HG02763 (cell line): ENCODE measurements around the gene ATAD3C.
"Not testable (repeated sequence)": the region's sequence is repeated elsewhere in the genome, so short reads cannot be mapped to it uniquely, and the experiment has no call there.

Experiments
- ATAC-seq: cut with Tn5 transposase; IDR thresholded peaks from one replicate; pipeline ENCODE4 v1.9.1; 2021; ENCODE audit warnings: mild to moderate bottlenecking, moderate library complexity; ENCODE audit not compliant: unreplicated experiment

ATAD3C gene, protein sequence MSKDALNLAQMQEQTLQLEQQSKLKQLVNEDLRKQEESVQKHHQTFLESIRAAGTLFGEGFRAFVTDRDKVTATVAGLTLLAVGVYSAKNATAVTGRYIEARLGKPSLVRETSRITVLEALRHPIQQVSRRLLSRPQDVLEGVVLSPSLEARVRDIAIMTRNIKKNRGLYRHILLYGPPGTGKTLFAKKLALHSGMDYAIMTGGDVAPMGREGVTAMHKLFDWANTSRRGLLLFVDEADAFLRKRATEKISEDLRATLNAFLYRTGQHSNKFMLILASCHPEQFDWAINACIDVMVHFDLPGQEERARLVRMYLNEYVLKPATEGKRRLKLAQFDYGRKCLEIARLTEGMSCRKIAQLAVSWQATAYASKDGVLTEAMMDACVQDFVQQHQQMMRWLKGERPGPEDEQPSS

DNA sequence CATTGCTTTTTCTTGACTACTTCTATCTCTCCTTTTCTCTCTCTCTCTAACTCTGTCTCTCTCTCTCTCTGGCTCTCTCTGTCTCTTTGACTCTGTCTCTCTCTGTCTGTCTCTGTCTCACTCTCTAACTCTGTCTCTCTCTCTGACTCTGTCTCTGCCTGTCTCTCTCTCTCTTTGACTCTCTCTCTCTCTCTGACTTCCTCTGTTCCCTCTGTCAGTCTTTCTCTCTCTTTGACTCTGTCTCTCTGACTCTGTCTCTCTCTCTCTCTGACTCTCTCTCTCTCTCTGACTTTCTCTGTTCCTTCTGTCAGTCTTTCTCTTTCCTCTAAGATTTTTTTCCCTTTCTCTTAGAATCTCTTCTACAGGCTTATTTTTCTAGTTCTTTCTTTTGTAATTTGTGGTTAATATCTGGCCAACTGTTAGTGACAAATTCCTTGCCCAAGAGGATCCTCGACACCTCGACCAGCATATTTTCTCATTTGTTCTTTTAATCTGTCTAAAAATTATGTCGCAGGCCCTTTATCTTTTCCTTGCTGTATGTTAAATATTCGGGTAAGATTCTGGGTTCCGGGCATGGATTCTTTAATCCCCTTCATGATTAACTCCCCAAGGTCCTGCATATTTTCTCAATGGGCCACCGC lies at the start of gene ATAD3C:
ATAD3C (plus strand) TSS at position 591 of the 641 bp plus-strand sequence. CDS start 995 bp downstream, outside the sequence.
- no peak for ATAC-seq

DNA sequence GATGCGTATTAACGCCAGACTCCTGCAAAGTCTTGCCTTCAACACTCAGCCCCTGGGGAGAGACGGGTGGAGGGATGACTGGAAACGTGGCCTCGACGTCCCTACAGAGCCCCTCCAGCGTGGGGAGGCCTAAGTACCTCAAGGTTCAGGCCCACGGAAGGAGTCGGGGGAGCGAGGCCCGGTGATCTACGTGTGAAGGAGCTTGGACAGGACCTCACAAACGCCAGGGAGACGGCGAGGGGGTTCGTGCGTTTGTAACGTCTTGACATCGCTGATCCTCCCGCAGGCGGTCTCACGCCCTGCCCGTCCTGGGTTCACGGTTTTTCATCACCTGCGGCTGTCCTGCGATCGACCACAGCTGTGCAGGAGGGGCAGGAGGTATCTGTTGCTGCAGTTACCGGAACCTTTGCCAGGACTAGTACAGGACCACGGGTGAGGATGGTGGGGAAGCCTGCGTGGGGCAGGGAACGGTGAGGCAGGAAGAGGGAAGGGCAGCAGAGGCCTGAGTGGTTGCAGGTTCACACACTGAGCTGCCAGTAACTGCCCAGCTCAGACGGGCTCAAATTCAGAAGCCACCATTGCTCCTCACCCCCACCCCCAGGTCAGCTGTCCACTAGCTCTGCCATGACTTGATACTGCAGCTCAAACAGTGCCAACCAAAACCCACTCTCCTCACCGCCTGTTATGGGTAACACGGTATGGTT lies 49.5 kb upstream of the ATAD3C start:
- no peak for ATAC-seq

DNA sequence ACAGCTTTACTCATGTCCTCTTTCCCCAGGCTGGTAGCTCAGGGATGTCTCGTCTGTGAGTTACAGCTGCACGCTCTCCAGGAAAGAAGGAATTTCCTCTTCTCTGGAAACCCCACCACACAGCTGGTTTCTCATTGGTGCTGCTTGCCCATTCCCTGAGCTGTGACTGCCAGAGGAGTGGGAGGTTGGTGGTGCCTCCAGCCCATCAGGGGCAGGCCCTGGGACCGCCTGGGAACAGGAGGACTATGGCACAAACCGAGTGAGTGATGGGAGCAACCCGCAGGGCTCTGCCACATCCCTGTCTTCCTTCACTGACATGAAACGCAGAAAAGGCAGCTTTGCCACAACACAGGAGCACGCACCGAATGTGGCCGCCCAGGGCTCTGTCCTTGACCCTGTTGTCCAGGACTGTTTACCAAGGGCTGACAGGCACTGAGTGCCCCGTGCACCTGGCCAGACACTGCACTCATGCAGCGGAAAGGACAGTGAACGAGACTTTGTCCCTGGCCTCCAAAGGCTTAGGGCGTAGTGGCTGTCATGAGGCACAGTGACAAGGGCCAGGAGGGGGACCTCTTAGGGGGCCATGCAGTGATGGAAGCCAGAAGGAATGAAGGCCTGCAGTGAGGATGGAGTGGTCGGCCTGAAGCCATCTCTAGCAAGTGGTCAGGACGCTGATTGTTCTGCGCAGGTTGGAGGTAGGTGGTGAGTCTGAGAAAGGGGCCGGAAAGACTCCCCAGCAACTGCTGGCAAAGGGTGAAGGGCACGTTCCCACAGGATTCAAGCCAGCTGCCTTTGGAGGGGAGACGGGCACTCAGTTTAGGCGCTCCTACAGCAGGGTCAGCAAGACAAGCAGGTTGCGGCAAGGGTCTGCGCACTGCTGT lies 48.7 kb upstream of the ATAD3C start:
- ATAC-seq, result no peak

DNA sequence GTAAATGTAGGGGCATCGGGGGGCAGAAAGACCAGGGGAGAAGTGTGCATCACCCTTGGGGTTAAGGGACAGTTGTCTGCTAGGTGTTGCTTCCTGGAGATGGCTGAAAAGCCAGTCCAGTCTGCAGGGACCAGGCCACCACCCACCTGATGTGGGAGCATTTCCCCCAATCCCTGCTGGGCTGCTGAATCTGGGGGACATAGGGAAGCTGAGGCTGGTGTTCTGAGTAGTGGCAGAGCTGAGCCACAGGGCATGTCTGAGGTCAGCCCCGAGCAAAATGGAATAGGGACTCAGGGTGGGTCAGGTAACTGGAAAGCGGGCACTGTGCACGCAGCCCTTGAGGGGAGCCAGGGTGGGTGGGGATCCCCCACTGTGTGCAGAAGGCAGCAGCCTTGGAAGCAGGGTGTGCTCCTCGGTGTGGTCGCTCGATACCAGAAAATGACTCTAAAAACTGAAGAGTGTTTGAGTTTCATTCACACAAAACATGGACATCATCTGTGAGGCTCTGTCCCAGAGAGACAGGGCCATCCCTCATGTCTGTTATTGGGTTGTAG lies 48.0 kb upstream of the ATAD3C start:
- ATAC-seq, result no peak

DNA sequence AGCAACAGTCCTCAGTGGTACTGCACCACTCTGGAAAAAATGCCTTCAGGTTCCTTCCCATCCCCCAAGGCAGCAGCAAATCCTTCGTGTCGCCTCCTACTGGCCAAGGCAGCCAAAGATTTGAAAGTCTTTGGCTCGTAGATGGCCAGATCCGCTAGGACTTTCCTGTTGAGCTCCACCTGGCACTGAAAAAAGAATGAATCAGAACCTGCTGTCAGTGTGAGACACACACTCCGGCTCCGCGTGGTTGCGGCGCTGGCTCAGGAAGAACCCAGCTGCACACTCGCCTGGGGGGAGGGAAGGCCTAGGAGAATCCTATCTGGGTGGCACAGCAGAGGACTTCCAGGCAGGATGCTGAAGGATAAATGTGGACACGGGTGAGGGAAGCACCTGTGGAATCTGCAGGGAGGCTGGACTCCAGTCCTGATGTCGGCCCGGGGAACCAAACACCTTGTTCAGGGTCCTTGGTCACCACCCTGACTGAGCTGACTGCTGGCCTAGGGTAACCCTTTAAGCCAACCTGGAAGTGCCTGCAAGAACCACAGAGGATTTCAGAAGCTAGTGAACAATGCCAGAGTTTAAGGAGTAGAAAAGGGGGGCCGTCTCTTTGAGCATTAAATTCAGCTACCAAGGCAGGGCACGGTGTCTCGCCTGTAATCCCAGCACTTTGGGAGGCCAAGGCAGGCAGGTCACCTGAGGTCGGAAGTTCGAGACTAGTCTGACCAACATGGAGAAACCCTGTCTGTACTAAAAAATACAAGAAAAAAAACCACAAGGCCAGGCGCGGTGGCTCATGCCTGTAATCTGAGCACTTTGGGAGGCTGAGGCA lies 47.2 kb upstream of the ATAD3C start:
- no peak for ATAC-seq

DNA sequence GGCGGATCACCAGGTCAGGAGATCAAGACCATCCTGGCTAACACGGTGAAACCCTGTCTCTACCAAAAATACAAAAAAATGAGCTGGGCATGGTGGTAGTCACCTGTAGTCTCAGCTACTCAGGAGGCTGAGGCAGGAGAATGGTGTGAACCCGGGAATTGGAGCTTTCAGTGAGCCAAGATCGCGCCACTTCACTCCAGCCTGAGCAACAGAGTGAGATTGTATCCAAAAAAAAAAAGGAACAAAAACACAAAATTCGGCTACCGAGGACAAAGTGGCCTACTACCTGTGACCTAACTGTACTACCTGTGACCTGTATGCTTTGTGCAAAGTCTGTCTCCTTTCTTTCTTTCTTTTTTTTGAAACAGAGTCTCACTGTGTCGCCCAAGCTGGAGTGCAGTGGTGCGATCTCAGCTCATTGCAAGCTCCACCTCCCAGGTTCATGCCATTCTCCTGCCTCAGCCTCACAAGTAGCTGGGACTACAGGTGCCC lies 46.5 kb upstream of the ATAD3C start:
- ATAC-seq, result not testable (repeated sequence)

DNA sequence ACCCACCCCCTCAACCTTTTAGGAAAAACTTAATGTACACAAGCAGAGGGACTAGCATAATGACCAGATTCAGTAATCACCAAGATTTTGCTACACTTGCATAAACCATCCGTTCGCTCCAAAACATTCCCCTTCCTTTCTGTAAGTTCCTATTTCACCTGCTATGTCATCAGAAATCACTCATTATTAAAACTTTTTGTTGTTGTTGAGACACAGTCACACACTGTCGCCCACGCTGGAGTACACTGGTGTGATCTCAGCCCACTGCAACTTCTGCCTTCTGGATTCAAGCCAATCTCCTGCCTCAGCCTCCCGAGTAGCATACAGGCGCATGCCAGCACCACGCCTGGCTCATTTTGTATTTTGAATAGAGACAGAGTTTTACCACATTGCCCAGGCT lies 45.8 kb upstream of the ATAD3C start:
- ATAC-seq, result no peak

DNA sequence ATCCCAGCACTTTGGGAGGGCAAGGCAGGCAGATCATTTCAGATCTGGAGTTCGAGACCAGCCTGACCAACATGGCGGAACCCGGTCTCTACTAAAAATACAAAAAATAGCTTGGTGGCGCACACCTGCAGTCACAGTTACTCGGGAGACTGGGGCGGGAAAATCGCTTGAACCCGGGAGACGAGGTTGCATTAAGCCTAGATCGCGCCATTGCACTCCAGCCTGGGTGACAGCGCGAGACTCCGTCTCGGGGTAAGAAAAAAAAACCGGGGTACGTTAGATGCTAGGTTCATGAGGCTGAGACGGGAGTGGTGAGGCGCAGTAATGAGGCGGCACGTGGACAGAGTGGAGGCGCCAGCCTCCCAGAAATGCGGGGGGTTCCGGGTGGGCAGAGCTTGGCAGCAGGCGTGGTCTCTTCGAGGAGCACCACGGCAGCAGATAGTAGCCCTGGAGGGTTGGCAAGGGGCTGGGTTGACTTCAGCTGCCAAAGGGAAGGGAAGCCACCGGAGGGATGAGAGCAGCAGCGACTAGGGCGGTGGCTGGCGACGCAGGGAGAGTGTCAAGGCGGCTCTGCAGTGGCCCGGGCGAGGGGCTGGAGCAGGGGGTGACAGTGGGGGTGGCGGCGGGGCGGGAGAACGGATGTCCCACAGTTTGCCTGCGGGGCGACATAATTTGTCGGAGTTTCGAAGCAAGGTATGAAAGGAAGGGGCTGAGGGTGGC lies 43.2 kb upstream of the ATAD3C start:
- ATAC-seq, result no peak

DNA sequence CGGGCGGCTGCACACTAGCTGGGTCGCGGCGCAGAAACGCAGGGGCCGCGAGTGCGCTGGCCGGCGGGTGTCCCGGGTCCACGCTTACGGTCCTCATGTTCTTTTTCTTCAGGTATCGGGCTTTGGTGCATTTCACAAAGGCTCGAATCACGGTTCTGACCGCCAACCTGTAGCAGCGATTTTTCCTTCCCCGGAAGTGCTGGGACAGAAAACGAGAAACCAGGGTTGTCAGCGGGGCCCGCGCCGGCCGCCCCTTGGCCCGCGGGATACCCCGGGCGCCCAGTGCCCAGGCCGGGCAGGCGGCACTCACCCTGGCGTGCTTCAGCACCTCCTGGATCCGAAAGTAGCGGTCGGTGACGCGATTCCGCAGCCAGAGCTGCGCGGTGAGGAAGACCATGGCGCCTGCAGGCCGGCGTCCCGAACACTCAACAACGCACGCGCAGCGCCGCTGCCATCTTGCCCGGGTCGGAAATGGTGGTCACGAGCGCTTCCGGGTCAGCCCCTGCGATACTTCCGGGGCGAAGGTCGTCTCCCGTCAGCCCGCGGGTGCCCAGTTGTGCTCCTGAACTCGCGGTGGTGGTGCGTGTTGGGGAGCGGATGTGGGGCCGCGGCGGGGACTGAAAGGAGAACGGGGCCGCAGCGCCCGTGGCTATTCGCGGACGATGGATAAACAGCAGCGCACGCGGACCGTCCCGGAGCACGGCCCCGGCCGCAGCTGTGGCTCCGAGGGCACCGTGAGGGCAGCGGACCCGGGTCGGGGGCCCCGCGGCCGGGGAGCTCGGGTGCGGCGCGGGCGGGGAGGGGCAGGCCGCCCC lies 42.5 kb upstream of the ATAD3C start, which contains the start of gene MRPL20:
MRPL20 (minus strand) TSS at position 473 of the 815 bp plus-strand sequence; CDS start at position 397, 76 bp downstream.
- peak; percentile 92 for ATAC-seq

DNA sequence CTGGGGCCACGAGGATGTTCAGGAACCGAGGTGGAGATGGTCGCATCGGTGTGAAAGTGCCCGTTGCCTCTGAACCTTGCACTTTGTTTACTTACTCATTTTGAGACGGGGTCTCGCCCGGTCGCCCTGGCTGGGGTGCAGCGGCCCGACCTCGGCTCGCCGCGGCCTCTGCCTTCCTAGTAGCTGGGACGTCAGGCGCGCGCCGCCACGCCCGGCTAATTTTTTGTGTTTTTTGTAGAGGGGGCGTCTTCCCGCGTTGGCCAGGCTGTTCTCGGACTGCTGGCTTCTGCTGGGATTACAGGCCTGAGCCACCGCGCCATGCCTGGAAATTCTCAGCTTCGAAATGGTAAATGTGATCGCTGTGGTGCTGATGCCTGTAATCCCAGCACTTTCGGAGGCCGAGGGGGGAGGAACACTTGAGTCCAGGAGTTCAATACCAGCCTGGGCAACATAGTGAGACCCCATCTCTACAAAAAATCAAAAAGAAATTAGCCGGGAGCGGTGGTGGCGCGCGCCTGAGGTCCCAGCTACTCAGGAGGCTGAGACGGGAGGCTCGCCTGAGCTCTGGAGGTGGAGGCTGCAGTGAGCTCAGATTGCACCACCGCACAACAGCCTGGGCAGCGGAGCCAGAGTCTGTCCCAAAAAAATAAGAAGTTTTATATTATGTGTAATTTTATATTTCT lies 41.7 kb upstream of the ATAD3C start:
- ATAC-seq, result no peak

DNA sequence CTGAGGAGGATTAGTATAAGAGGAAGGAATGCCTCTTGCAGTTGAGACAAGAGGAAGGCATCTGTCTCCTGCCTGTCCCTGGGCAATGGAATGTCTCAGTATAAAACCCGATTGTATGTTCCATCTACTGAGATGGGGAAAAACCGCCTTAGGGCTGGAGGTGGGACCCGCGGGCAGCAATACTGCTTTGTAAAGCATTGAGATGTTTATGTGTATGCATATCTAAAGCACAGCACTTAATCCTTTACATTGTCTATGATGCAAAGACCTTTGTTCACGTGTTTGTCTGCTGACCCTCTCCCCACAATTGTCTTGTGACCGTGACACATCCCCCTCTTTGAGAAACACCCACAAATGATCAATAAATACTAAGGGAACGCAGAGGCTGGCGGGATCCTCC lies 39.3 kb upstream of the ATAD3C start:
- not testable (repeated sequence) for ATAC-seq

DNA sequence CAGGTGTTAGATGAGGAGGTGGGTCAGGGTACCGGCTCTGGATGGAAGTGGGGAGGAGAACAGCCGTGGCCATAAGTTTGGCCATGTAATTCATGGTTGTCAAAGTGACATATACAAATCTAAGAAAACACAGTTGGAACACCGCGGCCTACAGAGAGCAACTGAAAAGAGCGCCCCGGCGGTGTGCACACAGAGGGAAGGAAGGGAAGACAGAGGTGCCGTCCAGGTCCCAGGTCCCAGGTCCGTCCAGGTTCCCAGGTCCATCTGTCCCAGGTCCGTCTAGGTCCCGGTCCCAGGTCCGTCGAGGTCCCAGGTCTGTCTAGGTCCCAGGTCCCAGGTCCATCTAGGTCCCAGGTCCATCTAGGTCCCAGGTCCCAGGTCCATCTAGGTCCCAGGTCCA lies 37.9 kb upstream of the ATAD3C start:
- ATAC-seq, result no peak

DNA sequence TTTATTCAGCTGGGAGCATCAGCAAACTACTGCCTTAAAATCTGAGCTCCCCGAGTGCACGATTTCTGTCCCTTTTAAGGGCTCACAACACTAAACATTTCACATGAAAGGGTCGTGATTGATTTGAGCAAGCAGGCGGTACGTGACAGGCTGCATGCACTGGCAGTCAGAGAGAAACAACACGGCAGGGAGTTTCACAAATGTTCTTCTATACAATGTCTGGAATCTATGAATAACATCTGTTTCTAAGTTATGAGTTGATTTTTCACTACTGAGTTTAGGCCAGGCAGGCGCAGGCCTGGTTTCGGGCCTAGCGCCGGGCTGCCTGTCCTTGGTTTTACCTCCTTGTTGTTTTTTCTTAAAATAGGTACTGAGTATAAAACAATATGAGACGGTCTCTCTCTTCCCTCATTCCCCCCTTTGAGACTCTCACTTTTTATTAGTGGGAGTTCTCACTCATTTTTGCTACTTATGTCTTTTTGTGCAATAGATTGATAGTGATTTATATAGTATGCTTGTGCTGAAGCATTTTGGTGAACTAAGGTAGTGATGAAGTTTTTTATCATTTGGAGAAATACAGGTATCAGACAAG lies 37.1 kb upstream of the ATAD3C start:
- ATAC-seq, result not testable (repeated sequence)

DNA sequence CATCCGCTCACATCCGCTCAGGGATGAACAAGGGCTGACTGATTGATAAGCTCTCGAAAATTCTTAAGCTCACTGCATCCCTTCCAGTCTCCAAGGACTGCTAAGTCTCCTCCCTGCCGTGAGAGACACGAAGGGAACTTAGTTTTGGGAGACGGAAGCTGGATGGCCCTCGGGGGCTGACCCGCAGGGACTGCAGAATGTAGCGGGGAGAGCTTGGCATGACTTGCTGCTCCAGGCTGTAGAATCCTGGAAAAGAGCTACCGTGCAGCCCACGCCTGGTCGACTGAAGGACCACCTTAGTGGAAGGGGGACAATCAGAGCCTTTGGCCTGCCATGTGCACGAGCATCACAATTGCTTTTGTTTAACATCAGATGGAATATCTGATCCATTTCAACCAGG lies 33.7 kb upstream of the ATAD3C start:
- ATAC-seq, result no peak

DNA sequence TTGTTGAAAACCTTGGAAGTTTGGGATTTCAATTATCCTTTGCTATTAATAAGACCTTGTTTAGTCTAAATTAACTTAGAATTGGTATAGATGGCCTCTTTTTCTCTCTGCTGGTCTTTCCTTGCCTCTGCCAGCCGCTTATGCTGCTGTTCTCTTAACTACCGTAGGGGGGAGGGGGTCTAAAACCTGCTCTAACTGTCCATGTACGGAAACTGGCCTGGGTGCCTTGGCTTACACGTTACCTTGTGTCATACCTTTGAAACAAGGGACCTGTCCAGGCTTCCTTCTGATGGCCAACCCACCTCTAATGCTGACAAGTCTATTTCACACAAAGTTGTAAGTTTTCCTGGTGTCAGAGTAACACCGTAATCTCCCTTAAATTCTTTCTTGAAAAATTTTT lies 32.1 kb upstream of the ATAD3C start:
- ATAC-seq, result not testable (repeated sequence)

DNA sequence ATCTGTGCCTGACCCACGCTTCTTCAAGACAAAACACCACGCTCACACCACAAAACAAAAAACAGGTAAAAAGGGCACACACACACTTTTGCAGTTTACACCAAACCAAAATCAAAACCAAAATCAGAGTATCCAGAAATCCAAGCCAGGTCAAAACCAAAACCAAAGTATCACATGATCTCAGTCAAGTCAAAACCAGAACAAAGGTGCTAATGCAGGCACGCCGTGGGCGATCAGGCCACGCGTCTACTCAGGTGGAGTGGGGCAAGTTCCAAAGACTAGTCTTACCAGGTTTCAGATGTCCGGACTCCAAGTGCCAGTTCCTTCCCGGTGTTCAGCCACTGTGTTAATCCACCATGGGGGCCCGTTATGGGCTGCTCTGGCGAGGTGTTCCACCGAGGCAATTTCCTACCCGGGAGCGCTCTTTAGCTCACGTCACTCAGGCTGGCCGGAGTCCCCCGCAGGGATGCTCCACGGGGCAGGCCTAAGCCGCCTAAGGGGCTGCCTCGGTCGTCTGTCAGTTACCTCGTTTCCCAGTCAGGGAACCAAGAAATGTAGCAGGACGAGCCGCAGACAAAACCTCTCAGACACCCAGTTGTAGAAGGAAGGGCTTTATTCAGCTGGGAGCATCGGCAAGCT lies 31.5 kb upstream of the ATAD3C start:
- not testable (repeated sequence) for ATAC-seq
